Vagina (tissue), 2 donors: Measurements from ENCODE around the gene SLC25A28. TPM values are rescaled to one million over a fixed set of nuclear protein-coding genes. Genes with fewer than 3 reads are reported as not detected.

ENCODE experiments used
- DNase-seq, 2 donors: peaks; one replicate each; pipeline ENCODE4 v3.0.0-alpha.2; 2017; ENCODE audit errors: extremely low spot score in 2 of 2
- H3K27ac ChIP-seq: fragments of 200-600 bp; sonication (generic); one replicate; pipeline ENCODE4 v1.5.1; 2019
- H3K27me3 ChIP-seq: fragments of 200-600 bp; sonication (generic); one replicate; pipeline ENCODE4 v1.5.1; 2019
- H3K36me3 ChIP-seq, 2 donors: fragments of 200-600 bp; sonication (generic); one replicate each; pipeline ENCODE4 v1.5.1; 2017 to 2019
- H3K4me1 ChIP-seq: fragments of 200-600 bp; sonication (generic); one replicate; pipeline ENCODE4 v1.5.1; 2019
- H3K4me3 ChIP-seq, 2 donors: fragments of 200-600 bp; sonication (generic); 1 replicate in 1 of 2; 2 replicates in 1 of 2; pipeline ENCODE4 v1.5.1; 2016 to 2019
- H3K9me3 ChIP-seq: fragments of 200-600 bp; sonication (generic); one replicate; pipeline ENCODE4 v1.5.1; 2019
- CTCF ChIP-seq, 3 experiments: fragments of 450-650 bp in 2 of 3; fragments of 200-600 bp in 1 of 3; sonication (generic) in 1 of 3; IDR thresholded peaks; one replicate each; pipeline ENCODE4 v1.5.1; 2017 to 2019; ENCODE audit warnings: antibody characterized with exemption in 3 of 3, mild to moderate bottlenecking in 2 of 3, moderate library complexity in 2 of 3
- POLR2A ChIP-seq, 2 donors: fragments of 450-650 bp; IDR thresholded peaks; one replicate each; pipeline ENCODE4 v1.6.1; 2017; ENCODE audit warnings: antibody characterized with exemption in 2 of 2, mild to moderate bottlenecking in 2 of 2, moderate library complexity in 2 of 2
- POLR2AphosphoS5 ChIP-seq, 2 donors: sonication (generic); formaldehyde crosslinking; IDR thresholded peaks; one replicate each; pipeline ENCODE4 v1.9.0; 2017; ENCODE audit warnings: antibody characterized with exemption in 2 of 2, mild to moderate bottlenecking in 2 of 2, low read depth in 1 of 2; ENCODE audit not compliant: insufficient read depth in 1 of 2
- intact Hi-C: fragments of 100-400 bp; cut with DNase I; formaldehyde crosslinking; loops from one replicate; pipeline ENCODE4 v1.15.1; 2023
- total RNA-seq: library from RNA; depleted of rRNA; stranded (reverse); fragments of >200 nt; gene quantifications from one replicate; pipeline ENCODE4 v1.2.3, GENCODE V29; 2016

The SLC25A28 gene
- total RNA-seq, 1 donor from 2014 or later: 31.2 TPM

- no peaks in the 10 kb centered on the region for H3K27me3 ChIP-seq
- intact Hi-C loops: no loop called here
- no peak overlapping the region for H3K4me3 ChIP-seq
- H3K9me3 ChIP-seq: no peaks in the 10 kb centered on the region
- H3K27ac ChIP-seq: no peak overlapping the region
- TF ChIP-seq POLR2AphosphoS5 (IDR thresholded peaks at IDR 0.05; ENCODE audit: insufficient read depth in 1 of 2, low read depth in 1 of 2) (no peak), CTCF (IDR thresholded peaks at IDR 0.05) (no peak), POLR2A (IDR thresholded peaks at IDR 0.05) (no peak)
- H3K4me1 ChIP-seq: no peaks in the 10 kb centered on the region
- H3K36me3 ChIP-seq: no peaks in the 10 kb centered on the region
- DNase-seq: no peak
Measured at GRCh38 chr10:99579971-99580370, 40.3 kb downstream of the SLC25A28 start.

GRCh38 chr10:99573790-99574189, 46.4 kb downstream of the SLC25A28 start:
- TF ChIP-seq POLR2A (IDR thresholded peaks at IDR 0.05) (no peak), POLR2AphosphoS5 (IDR thresholded peaks at IDR 0.05; ENCODE audit: insufficient read depth in 1 of 2, low read depth in 1 of 2) (no peak), CTCF (IDR thresholded peaks at IDR 0.05) (no peak)
- no peaks in the 10 kb centered on the region for H3K36me3 ChIP-seq
- intact Hi-C loops: no loop called here
- no peaks in the 10 kb centered on the region for H3K9me3 ChIP-seq
- DNase-seq: no peak
- no peak overlapping the region for H3K27ac ChIP-seq
- no peaks in the 10 kb centered on the region for H3K27me3 ChIP-seq
- no peak overlapping the region for H3K4me3 ChIP-seq
- H3K4me1 ChIP-seq: no peaks in the 10 kb centered on the region

- no peak overlapping the region for H3K4me3 ChIP-seq
- H3K9me3 ChIP-seq: no peaks in the 10 kb centered on the region
- TF ChIP-seq POLR2A (IDR thresholded peaks at IDR 0.05): no peak
- no peak for TF ChIP-seq CTCF (IDR thresholded peaks at IDR 0.05)
- TF ChIP-seq POLR2AphosphoS5 (IDR thresholded peaks at IDR 0.05; ENCODE audit: insufficient read depth in 1 of 2, low read depth in 1 of 2): no peak
- no peaks in the 10 kb centered on the region for H3K27me3 ChIP-seq
- no peaks in the 10 kb centered on the region for H3K36me3 ChIP-seq
- DNase-seq: no peak
- intact Hi-C loops: no loop called here
- H3K27ac ChIP-seq: no peak overlapping the region
- no peaks in the 10 kb centered on the region for H3K4me1 ChIP-seq
Measured at GRCh38 chr10:99571816-99572215, 48.4 kb downstream of the SLC25A28 start.

- Histone ChIP-seq H3K9me3 (no peaks in the 10 kb centered on the region), H3K4me1 (no peaks in the 10 kb centered on the region), H3K27ac (no peak overlapping the region), H3K36me3 (no peaks in the 10 kb centered on the region), H3K4me3 (no peak overlapping the region), H3K27me3 (no peaks in the 10 kb centered on the region)
- intact Hi-C loops: no loop called here
- DNase-seq: no peak
- TF ChIP-seq CTCF (IDR thresholded peaks at IDR 0.05) (no peak), POLR2A (IDR thresholded peaks at IDR 0.05) (no peak), POLR2AphosphoS5 (IDR thresholded peaks at IDR 0.05; ENCODE audit: insufficient read depth in 1 of 2, low read depth in 1 of 2) (no peak)
Measured at GRCh38 chr10:99569961-99570360, 50.3 kb downstream of the SLC25A28 start.

GRCh38 chr10:99569253-99569939, 50.8 kb downstream of the SLC25A28 start:
- no peak for TF ChIP-seq CTCF (IDR thresholded peaks at IDR 0.05)
- no peak for TF ChIP-seq POLR2A (IDR thresholded peaks at IDR 0.05)
- TF ChIP-seq POLR2AphosphoS5 (IDR thresholded peaks at IDR 0.05; ENCODE audit: insufficient read depth in 1 of 2, low read depth in 1 of 2): no peak
- H3K4me1 ChIP-seq: no peaks in the 10 kb centered on the region
- no peaks in the 10 kb centered on the region for H3K27me3 ChIP-seq
- no peak for DNase-seq
- intact Hi-C loops: no loop called here
- H3K4me3 ChIP-seq: no peak overlapping the region
- no peaks in the 10 kb centered on the region for H3K9me3 ChIP-seq
- H3K36me3 ChIP-seq: no peaks in the 10 kb centered on the region
- H3K27ac ChIP-seq: no peak overlapping the region
